Activated CD4-positive, alpha-beta T cell treated with anti-CD3 and anti-CD28 coated beads, Interleukin-2, amount 50 U/mL, for 1 hour (primary cell): ENCODE measurements around the gene EXD3.
"Not testable (repeated sequence)": the region's sequence is repeated elsewhere in the genome, so short reads cannot be mapped to it uniquely, and the experiment has no call there.

Experiments used
- DNase-seq: peaks from one replicate; pipeline ENCODE4 v3.0.0-alpha.2; 2020

The EXD3 gene

GRCh38 chr9:137391411-137391754, 31.6 kb downstream of the EXD3 start:
- no peak for DNase-seq

DNA sequence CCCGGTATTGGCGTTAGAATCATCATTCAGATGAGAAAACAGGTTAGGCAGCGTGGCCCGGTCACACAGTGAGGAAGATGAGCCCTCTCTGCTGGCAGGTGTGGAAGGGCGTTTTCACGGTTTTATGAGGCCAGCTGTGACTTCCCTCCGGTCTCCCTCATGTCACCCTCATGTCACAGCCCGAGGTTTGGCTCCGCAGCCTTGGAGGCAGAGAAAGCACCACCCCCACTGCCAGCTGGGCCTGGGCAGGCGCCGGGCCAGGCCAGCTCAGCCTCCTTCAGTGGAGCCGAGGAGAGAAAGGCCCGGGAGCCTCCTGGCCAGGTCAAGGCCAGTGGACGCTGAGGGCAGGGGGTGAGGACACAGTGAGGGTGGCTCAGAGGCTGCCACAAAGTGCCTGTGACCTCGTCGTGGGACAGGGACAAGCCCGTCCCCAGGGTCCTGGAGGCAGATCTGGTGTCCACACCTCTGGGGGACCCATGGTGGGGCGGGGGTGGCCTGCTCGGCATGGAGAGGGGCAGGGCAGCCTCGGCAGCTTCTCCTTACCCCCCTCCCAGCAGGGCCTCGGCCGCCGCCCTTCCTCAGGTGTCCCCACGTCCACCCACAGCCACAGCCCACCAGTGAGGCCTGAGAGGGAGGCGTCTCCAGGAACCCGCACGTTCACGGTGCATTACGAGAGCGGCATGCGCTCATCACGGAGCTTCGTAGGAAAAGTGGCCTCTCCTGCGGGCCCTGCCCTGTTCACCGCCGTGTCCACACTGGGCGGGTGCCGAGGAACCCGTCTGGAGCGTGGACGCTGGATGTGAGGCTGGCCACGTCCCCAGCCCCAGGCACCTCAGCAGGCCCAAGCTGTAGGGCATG, 32.2 kb downstream of the EXD3 start:
- no peak for DNase-seq

DNA sequence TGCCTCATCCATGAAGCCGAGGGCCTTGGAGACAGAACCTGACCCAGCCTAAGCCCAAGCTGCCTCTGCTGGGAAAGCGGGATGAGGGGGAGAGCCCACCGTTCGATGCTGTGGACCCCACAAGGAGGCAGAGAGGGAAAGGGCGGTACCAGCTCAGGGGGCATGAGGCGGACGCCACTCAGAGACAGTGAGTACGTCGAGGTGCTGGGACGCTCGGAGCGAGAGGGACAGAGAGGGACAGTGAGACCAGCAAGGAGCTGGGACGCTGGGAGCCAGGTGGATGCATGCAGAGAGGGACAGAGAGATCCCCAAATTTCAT, 33.6 kb downstream of the EXD3 start:
- DNase-seq: no peak

GRCh38 chr9:137388589-137389427, 34.2 kb downstream of the EXD3 start:
- no peak for DNase-seq

- no peak for DNase-seq
Observed at GRCh38 chr9:137387891-137388560, 34.9 kb downstream of the EXD3 start.

DNA sequence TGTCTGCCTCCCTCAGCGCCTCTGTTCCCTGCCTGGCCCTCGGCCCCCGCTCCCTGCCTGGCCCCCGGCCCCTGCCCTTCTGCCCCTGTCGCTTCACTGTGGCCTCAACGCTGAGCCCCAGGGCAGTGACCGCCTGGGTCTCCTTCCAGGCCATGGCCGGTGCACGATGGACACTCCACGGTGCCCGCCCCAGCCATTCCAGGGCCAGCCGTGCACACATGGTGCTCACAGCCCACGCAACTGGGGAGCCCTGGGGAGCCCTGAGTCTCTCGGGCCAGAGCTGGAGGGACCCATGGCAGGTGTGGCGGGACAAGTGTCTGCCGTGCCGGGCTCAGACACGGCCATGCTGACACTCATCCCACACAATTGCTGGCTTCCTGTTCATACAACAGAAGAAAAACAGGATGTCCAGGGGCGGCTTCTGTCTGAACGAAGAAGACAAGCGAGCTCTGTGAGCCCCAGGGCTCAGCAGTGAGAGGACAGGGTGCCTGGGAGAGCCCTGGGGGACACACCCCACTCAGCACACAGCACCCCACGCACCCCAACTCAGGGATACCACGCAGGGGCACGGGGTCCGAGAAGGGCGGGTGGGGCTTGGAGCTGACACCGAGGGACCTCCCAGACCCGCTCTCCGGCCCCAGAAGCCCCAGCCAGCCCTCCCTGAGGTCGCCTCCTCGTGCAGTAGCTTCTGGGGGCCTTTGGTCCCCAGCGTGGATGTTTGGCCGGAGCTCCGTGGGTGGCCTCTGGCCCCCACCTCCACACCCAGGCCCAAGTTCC, 35.7 kb downstream of the EXD3 start:
- DNase-seq: peak; percentile 39

DNA sequence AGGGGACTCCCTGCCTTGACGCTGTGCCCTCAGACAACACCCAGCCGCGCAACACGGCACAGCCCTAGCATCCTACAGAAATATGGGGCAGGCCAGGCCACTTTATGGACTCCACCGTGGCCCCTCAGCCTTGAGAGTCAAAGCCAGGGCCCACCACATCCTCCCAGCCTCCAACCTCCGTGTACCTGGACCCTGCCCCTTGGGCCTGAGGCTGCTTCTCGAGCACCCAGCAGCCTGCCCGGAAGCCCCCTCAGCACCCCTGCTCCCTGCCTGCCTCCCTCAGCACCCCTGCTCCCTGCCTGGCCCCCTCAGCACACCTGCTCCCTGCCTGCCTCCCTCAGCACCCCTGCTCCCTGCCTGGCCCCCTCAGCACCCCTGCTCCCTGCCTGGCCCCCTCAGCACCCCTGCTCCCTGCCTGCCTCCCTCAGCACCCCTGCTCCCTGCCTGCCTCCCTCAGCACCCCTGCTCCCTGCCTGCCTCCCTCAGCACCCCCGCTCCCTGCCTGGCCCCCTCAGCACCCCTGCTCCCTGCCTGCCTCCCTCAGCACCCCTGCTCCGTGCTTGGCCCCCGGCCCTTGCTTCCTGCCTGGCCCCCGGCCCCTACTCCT, 36.4 kb downstream of the EXD3 start:
- not testable (repeated sequence) for DNase-seq

DNA sequence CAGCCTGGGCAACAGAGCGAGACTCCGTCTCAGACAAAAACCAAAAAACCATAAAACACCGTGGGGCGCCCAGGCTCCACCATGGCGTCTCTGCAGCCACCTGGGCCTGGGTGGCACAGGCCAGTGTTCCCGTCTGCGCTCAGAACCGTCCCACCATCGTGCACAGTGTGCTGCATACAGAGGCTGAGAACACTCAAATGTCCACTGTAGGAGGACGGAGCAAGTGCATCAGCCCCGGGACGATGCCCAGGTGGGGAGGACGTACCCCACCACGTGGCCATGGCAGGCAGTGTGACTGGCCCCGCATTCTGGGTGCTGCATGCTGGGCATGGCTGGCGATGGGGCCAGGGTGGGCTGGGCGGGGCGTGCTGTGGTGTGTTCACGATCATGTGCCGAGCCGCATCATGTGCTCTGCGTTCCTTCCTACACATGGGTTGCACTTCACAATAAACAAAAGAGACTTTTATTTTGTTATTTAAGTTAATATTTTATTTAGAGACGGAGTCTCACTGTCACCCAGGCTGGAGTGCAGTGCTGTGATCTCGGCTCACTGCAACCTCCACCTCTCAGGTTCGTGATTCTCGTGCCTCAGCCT, 37.8 kb downstream of the EXD3 start:
- DNase-seq: no peak

DNA sequence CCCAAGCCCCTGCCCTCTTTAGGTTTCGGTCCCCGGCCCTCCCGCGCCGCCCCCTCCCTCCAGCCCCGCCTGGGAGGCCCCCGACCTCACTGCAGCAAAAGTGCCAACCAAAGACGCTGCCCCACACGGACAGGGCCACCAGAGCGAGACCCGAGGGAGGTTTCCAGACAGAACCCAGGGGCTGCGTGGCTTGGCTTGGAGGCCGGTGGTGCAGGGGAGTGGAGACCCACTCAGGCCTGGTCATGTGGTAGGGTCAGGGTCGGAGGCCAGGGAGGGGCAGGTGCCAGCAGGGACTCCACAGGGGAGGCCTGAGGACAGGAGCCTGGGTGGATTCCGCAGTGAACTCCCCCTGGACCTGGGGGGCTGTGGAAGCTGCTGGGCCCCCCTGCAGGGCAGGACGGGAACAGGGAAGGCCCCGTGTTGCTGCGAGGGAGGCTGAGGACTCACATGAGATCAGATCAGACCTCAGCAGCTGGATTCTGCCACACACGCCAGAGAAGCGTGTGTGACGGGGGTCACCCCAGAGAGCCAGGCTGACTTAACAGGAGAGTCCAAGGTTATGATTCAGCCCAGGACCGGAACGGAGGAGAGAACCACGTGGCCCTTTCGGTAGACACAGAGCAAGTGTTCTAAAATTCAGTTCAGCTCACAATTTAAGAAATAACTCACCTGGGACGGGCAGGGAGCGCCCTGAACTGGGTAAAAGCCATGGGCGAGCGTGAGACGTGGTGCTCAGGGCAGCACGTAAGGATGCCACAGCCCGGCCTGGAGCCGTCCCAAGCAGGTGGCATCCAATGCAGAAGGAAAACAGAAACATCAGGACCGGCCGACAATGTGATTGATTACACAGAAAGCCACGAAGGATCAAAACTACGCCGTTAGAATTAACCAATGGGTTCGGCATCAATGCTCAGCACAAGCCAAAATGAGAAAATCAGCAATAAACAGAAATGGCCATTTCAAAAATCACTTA, 38.9 kb downstream of the EXD3 start:
- no peak for DNase-seq

DNA sequence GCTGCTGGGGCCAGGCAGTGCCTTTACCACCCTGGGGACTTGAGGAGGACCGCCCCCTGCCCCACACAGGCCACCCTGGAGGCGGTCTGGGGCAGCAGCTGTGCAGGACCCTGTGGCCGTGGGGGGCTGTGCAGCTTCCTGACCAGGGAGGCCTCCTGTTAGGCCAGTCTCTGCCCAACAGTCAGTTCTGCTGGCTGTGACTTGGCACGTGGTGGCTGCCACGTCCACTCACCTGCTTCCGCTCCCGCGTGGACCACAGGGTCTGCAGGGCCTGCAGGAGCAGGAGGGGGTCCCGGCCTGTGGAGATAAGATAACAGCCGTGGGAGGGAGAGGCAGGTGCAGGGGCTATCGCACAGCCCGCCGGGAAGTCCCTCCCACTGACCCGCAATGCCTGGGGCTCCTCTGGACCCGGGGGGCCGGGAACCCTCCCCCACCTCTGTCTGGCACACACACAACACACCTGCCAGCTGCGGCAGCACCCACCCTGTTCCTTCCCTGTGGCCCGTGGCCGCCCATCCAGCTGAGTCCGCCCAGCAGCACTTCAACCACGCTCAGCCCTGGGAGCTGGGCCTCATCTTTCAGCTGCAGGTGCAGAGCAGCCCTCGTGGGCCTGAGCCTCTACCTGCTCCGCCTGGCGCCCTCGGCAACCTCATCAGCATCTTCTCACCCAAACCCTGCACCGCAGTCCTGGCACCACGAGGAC, 39.7 kb downstream of the EXD3 start:
- no peak for DNase-seq

- no peak for DNase-seq
Observed at GRCh38 chr9:137382444-137383080, 40.4 kb downstream of the EXD3 start.

- no peak for DNase-seq
Observed at GRCh38 chr9:137381501-137382443, 41.2 kb downstream of the EXD3 start.

DNA sequence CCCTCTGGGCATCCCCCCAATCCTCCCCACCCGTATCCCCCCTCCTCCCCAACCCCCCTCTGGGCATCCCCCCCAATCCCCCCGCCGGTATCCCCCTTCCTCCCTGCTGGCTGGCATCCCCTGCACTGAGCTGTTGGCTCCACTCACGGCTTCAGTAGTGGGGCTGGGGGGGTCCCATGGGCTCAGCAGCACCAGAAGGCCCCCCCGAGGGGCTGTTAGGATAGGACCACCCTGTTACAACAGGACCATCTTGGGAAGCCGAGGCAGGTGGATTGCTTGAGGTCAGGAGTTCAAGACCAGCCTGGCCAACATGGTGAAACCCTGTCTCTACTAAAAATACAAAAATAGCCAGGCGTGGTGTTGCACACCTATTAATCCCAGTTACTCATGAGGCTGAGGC, 42.4 kb downstream of the EXD3 start:
- no peak for DNase-seq

DNA sequence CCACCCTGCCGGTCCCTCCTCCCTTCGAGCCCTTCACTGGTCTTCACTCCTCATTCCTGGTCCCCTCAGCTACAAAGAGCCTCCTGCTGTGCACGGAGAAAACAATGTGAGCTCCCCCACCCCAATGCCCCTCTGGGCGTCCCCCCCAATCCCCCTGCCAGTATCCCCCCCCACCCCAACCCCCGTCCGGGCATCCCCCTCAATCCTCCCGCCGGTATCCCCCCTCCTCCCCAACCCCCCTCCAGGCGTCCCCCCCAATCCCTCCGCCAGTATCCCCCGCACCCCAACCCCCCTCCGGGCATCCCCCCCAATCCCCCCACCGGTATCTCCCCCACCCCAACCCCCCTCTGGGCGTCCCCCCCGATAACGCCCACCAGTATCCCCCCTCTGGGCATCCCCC, 42.8 kb downstream of the EXD3 start:
- no peak for DNase-seq

GRCh38 chr9:137379761-137380161, 43.2 kb downstream of the EXD3 start:
- no peak for DNase-seq

GRCh38 chr9:137378688-137379410, 44.1 kb downstream of the EXD3 start:
- not testable (repeated sequence) for DNase-seq

- DNase-seq: no peak
Observed at GRCh38 chr9:137376386-137376785, 46.6 kb downstream of the EXD3 start.
